ENCODE data around the gene SPTLC3. TPM values are rescaled to one million over a fixed set of nuclear protein-coding genes. Genes with fewer than 3 reads are reported as not detected.
A peak's percentile ranks its signal among the peaks of the same experiment; 100 is the strongest.

The SPTLC3 gene
- total and polyA plus RNA-seq, 2 donors, result 3.4 to 3.8 TPM

GRCh38 chr20:13199279-13199678 lies 190.5 kb downstream of the SPTLC3 start:
- DNase-seq (ENCODE audit: low read depth in 6 of 9, low spot score in 9 of 9), result no peak
- no peaks in the 10 kb centered on the region for H3K27me3 ChIP-seq (ENCODE audit: control insufficient read depth in 2 of 2, insufficient read depth in 1 of 2, low read length in 1 of 2)
- no peak overlapping the region for H3K27ac ChIP-seq (ENCODE audit: low read depth in 1 of 2, low read length in 1 of 2)
- WGBS, result 88% methylated on average over 2 of the region's 2 CpGs
- no peaks in the 10 kb centered on the region for H3K36me3 ChIP-seq (ENCODE audit: control insufficient read depth in 2 of 2, insufficient read depth in 2 of 2, low read length in 1 of 2)
- H3K9me3 ChIP-seq (ENCODE audit: control insufficient read depth in 2 of 2, insufficient read depth in 1 of 2, low read length in 1 of 2), result no peaks in the 10 kb centered on the region
- H3K4me3 ChIP-seq (ENCODE audit: low read length in 2 of 2), result no peak overlapping the region
- H3K4me1 ChIP-seq (ENCODE audit: control insufficient read depth in 2 of 2, insufficient read depth in 2 of 2, low read length in 2 of 2), result no peaks in the 10 kb centered on the region

- 93% methylated on average over 5 of the region's 5 CpGs for WGBS
- Histone ChIP-seq H3K4me3 (ENCODE audit: low read length in 2 of 2) (no peak overlapping the region), H3K9me3 (ENCODE audit: control insufficient read depth in 2 of 2, insufficient read depth in 1 of 2, low read length in 1 of 2) (no peaks in the 10 kb centered on the region), H3K27me3 (ENCODE audit: control insufficient read depth in 2 of 2, insufficient read depth in 1 of 2, low read length in 1 of 2) (no peaks in the 10 kb centered on the region), H3K4me1 (ENCODE audit: control insufficient read depth in 2 of 2, insufficient read depth in 2 of 2, low read length in 2 of 2) (no peaks in the 10 kb centered on the region), H3K27ac (ENCODE audit: low read depth in 1 of 2, low read length in 1 of 2) (no peak overlapping the region), H3K36me3 (ENCODE audit: control insufficient read depth in 2 of 2, insufficient read depth in 2 of 2, low read length in 1 of 2) (no peaks in the 10 kb centered on the region)
- DNase-seq (ENCODE audit: low read depth in 6 of 9, low spot score in 9 of 9), result no peak
Measured at GRCh38 chr20:13200767-13201500, 192.2 kb downstream of the SPTLC3 start.

- 59% methylated on average over 6 of the region's 6 CpGs for WGBS
- DNase-seq (ENCODE audit: low read depth in 6 of 9, low spot score in 9 of 9), result peak in 1 of 9 donors; percentile 9
Measured at GRCh38 chr20:13202565-13202964, 193.8 kb downstream of the SPTLC3 start.

GRCh38 chr20:13205425-13205824 lies 196.7 kb downstream of the SPTLC3 start:
- Histone ChIP-seq H3K36me3 (ENCODE audit: control insufficient read depth in 2 of 2, insufficient read depth in 2 of 2, low read length in 1 of 2) (no peaks in the 10 kb centered on the region), H3K4me3 (ENCODE audit: low read length in 2 of 2) (no peak overlapping the region), H3K27me3 (ENCODE audit: control insufficient read depth in 2 of 2, insufficient read depth in 1 of 2, low read length in 1 of 2) (no peaks in the 10 kb centered on the region), H3K4me1 (ENCODE audit: control insufficient read depth in 2 of 2, insufficient read depth in 2 of 2, low read length in 2 of 2) (no peaks in the 10 kb centered on the region), H3K27ac (ENCODE audit: low read depth in 1 of 2, low read length in 1 of 2) (no peak overlapping the region), H3K9me3 (ENCODE audit: control insufficient read depth in 2 of 2, insufficient read depth in 1 of 2, low read length in 1 of 2) (no peaks in the 10 kb centered on the region)
- 79% methylated on average over 4 of the region's 4 CpGs for WGBS
- DNase-seq (ENCODE audit: low read depth in 6 of 9, low spot score in 9 of 9), result no peak

More at GRCh38 chr20:13202565-13202964, 193.8 kb downstream of the SPTLC3 start:
- no peak overlapping the region for H3K4me3 ChIP-seq (ENCODE audit: low read length in 2 of 2)
- H3K27me3 ChIP-seq (ENCODE audit: control insufficient read depth in 2 of 2, insufficient read depth in 1 of 2, low read length in 1 of 2), result no peaks in the 10 kb centered on the region
- H3K4me1 ChIP-seq (ENCODE audit: control insufficient read depth in 2 of 2, insufficient read depth in 2 of 2, low read length in 2 of 2), result no peaks in the 10 kb centered on the region
- no peak overlapping the region for H3K27ac ChIP-seq (ENCODE audit: low read depth in 1 of 2, low read length in 1 of 2)
- H3K9me3 ChIP-seq (ENCODE audit: control insufficient read depth in 2 of 2, insufficient read depth in 1 of 2, low read length in 1 of 2), result no peaks in the 10 kb centered on the region
- no peaks in the 10 kb centered on the region for H3K36me3 ChIP-seq (ENCODE audit: control insufficient read depth in 2 of 2, insufficient read depth in 2 of 2, low read length in 1 of 2)

GRCh38 chr20:13205848-13206434 lies 197.2 kb downstream of the SPTLC3 start:
- Histone ChIP-seq H3K27me3 (ENCODE audit: control insufficient read depth in 2 of 2, insufficient read depth in 1 of 2, low read length in 1 of 2) (no peaks in the 10 kb centered on the region), H3K4me3 (ENCODE audit: low read length in 2 of 2) (no peak overlapping the region), H3K36me3 (ENCODE audit: control insufficient read depth in 2 of 2, insufficient read depth in 2 of 2, low read length in 1 of 2) (no peaks in the 10 kb centered on the region), H3K27ac (ENCODE audit: low read depth in 1 of 2, low read length in 1 of 2) (no peak overlapping the region), H3K9me3 (ENCODE audit: control insufficient read depth in 2 of 2, insufficient read depth in 1 of 2, low read length in 1 of 2) (no peaks in the 10 kb centered on the region), H3K4me1 (ENCODE audit: control insufficient read depth in 2 of 2, insufficient read depth in 2 of 2, low read length in 2 of 2) (no peaks in the 10 kb centered on the region)
- no peak for DNase-seq (ENCODE audit: low read depth in 6 of 9, low spot score in 9 of 9)
- 76% methylated on average over 5 of the region's 5 CpGs for WGBS

- no peaks in the 10 kb centered on the region for H3K4me1 ChIP-seq (ENCODE audit: control insufficient read depth in 2 of 2, insufficient read depth in 2 of 2, low read length in 2 of 2)
- H3K36me3 ChIP-seq (ENCODE audit: control insufficient read depth in 2 of 2, insufficient read depth in 2 of 2, low read length in 1 of 2), result no peaks in the 10 kb centered on the region
- 97% methylated on average over 2 of the region's 2 CpGs for WGBS
- DNase-seq (ENCODE audit: low read depth in 6 of 9, low spot score in 9 of 9), result no peak
- H3K4me3 ChIP-seq (ENCODE audit: low read length in 2 of 2), result no peak overlapping the region
- no peaks in the 10 kb centered on the region for H3K27me3 ChIP-seq (ENCODE audit: control insufficient read depth in 2 of 2, insufficient read depth in 1 of 2, low read length in 1 of 2)
- H3K27ac ChIP-seq (ENCODE audit: low read depth in 1 of 2, low read length in 1 of 2), result no peak overlapping the region
- no peaks in the 10 kb centered on the region for H3K9me3 ChIP-seq (ENCODE audit: control insufficient read depth in 2 of 2, insufficient read depth in 1 of 2, low read length in 1 of 2)
Measured at GRCh38 chr20:13207016-13207415, 198.2 kb downstream of the SPTLC3 start.

- H3K27me3 ChIP-seq (ENCODE audit: control insufficient read depth in 2 of 2, insufficient read depth in 1 of 2, low read length in 1 of 2), result peaks cover 7 to 23% of the 10 kb centered on the region in 2 donors
- WGBS, result 48% methylated on average over 4 of the region's 4 CpGs
- H3K9me3 ChIP-seq (ENCODE audit: control insufficient read depth in 2 of 2, insufficient read depth in 1 of 2, low read length in 1 of 2), result no peaks in the 10 kb centered on the region
- DNase-seq (ENCODE audit: low read depth in 6 of 9, low spot score in 9 of 9), result no peak
- H3K4me1 ChIP-seq (ENCODE audit: control insufficient read depth in 2 of 2, insufficient read depth in 2 of 2, low read length in 2 of 2), result peaks cover 0 to 2% of the 10 kb centered on the region in 2 donors
- H3K27ac ChIP-seq (ENCODE audit: low read depth in 1 of 2, low read length in 1 of 2), result no peak overlapping the region
- no peak overlapping the region for H3K4me3 ChIP-seq (ENCODE audit: low read length in 2 of 2)
- no peaks in the 10 kb centered on the region for H3K36me3 ChIP-seq (ENCODE audit: control insufficient read depth in 2 of 2, insufficient read depth in 2 of 2, low read length in 1 of 2)
Measured at GRCh38 chr20:13211956-13212618, 203.3 kb downstream of the SPTLC3 start.

GRCh38 chr20:13212750-13213149 lies 204.0 kb downstream of the SPTLC3 start:
- WGBS, result 34% methylated on average over 5 of the region's 5 CpGs
- Histone ChIP-seq H3K4me1 (ENCODE audit: control insufficient read depth in 2 of 2, insufficient read depth in 2 of 2, low read length in 2 of 2) (peaks cover 0 to 2% of the 10 kb centered on the region in 2 donors), H3K27ac (ENCODE audit: low read depth in 1 of 2, low read length in 1 of 2) (no peak overlapping the region), H3K9me3 (ENCODE audit: control insufficient read depth in 2 of 2, insufficient read depth in 1 of 2, low read length in 1 of 2) (no peaks in the 10 kb centered on the region), H3K27me3 (ENCODE audit: control insufficient read depth in 2 of 2, insufficient read depth in 1 of 2, low read length in 1 of 2) (peaks cover 7 to 27% of the 10 kb centered on the region in 2 donors), H3K36me3 (ENCODE audit: control insufficient read depth in 2 of 2, insufficient read depth in 2 of 2, low read length in 1 of 2) (no peaks in the 10 kb centered on the region), H3K4me3 (ENCODE audit: low read length in 2 of 2) (no peak overlapping the region)
- peak in 1 of 9 donors; percentile 34 for DNase-seq (ENCODE audit: low read depth in 6 of 9, low spot score in 9 of 9)

GRCh38 chr20:13213335-13213734 lies 204.6 kb downstream of the SPTLC3 start:
- Histone ChIP-seq H3K9me3 (ENCODE audit: control insufficient read depth in 2 of 2, insufficient read depth in 1 of 2, low read length in 1 of 2) (no peaks in the 10 kb centered on the region), H3K27ac (ENCODE audit: low read depth in 1 of 2, low read length in 1 of 2) (no peak overlapping the region)
- 98% methylated on average over 1 of the region's 1 CpG for WGBS

More at GRCh38 chr20:13213335-13213734, 204.6 kb downstream of the SPTLC3 start:
- Histone ChIP-seq H3K4me3 (ENCODE audit: low read length in 2 of 2) (no peak overlapping the region), H3K27me3 (ENCODE audit: control insufficient read depth in 2 of 2, insufficient read depth in 1 of 2, low read length in 1 of 2) (peaks cover 12 to 33% of the 10 kb centered on the region in 2 donors), H3K36me3 (ENCODE audit: control insufficient read depth in 2 of 2, insufficient read depth in 2 of 2, low read length in 1 of 2) (no peaks in the 10 kb centered on the region), H3K4me1 (ENCODE audit: control insufficient read depth in 2 of 2, insufficient read depth in 2 of 2, low read length in 2 of 2) (peaks cover 0 to 2% of the 10 kb centered on the region in 2 donors)
- DNase-seq (ENCODE audit: low read depth in 6 of 9, low spot score in 9 of 9), result no peak
